Smooth muscle cell (in vitro differentiated cells): Measurements from ENCODE around the gene MEGF6. TPM values are rescaled to one million over a fixed set of nuclear protein-coding genes. Genes with fewer than 3 reads are reported as not detected.

Source experiments
- DNase-seq: peaks from one replicate; lab custom pipeline; 2025; ENCODE audit not compliant: unreplicated experiment; lab: John Stamatoyannopoulos, UW
- H2AFZ ChIP-seq: fragments of 200-600 bp; sonication (generic); 2 replicates; pipeline ENCODE4 v1.6.0; 2016; ENCODE audit warnings: antibody characterized with exemption, low read depth, mild to moderate bottlenecking
- H3F3A ChIP-seq: fragments of 200-600 bp; sonication (generic); 2 replicates; pipeline ENCODE4 v1.6.0; 2017; ENCODE audit warnings: antibody characterized with exemption, low read depth
- H3K27ac ChIP-seq: fragments of 200-600 bp; sonication (generic); 2 replicates; pipeline ENCODE4 v1.5.1; 2016; ENCODE audit warnings: low read depth, mild to moderate bottlenecking
- H3K27me3 ChIP-seq: fragments of 200-600 bp; sonication (generic); 2 replicates; pipeline ENCODE4 v1.6.1; 2016; ENCODE audit warnings: low read depth, mild to moderate bottlenecking
- H3K36me3 ChIP-seq: fragments of 200-600 bp; sonication (generic); 2 replicates; pipeline ENCODE4 v1.5.1; 2016; ENCODE audit warnings: low read depth
- H3K4me1 ChIP-seq: fragments of 200-600 bp; sonication (generic); 2 replicates; pipeline ENCODE4 v1.5.1; 2016; ENCODE audit warnings: low read depth
- H3K4me2 ChIP-seq: fragments of 200-600 bp; sonication (generic); 2 replicates; pipeline ENCODE4 v1.6.0; 2016; ENCODE audit warnings: mild to moderate bottlenecking
- H3K4me3 ChIP-seq: fragments of 200-600 bp; sonication (generic); 2 replicates; pipeline ENCODE4 v1.5.1; 2016; ENCODE audit warnings: mild to moderate bottlenecking
- H3K79me2 ChIP-seq: fragments of 200-600 bp; sonication (generic); 2 replicates; pipeline ENCODE4 v1.6.0; 2016; ENCODE audit warnings: low read depth, mild to moderate bottlenecking
- H3K9ac ChIP-seq: fragments of 200-600 bp; sonication (generic); 2 replicates; pipeline ENCODE4 v1.6.0; 2016; ENCODE audit warnings: low read depth
- H3K9me3 ChIP-seq: fragments of 200-600 bp; sonication (generic); replicated peaks from 2 replicates; pipeline ENCODE4 v1.5.1; 2016; ENCODE audit warnings: low read depth
- H4K20me1 ChIP-seq: fragments of 200-600 bp; sonication (generic); 2 replicates; pipeline ENCODE4 v1.6.0; 2016; ENCODE audit warnings: low read depth
- CTCF ChIP-seq: fragments of 200-600 bp; sonication (generic); IDR thresholded peaks from 2 replicates; pipeline ENCODE4 v1.5.1; 2017; ENCODE audit warnings: borderline replicate concordance, mild to moderate bottlenecking, antibody characterized with exemption; ENCODE audit not compliant: insufficient read depth, poor library complexity, severe bottlenecking
- WGBS: methylation state at CpG from one replicate; pipeline ENCODE4 v1.1.7; 2016; ENCODE audit warnings: low lambda C conversion rate; 5-methylcytosine and 5-hydroxymethylcytosine counted together
- polyA plus RNA-seq: library from polyadenylated mRNA; unstranded; fragments of >200 nt; fragmentation: Nextera tagmentation; extraction: Ambion mirVana; gene quantifications from 2 replicates; pipeline ENCODE4 v1.2.1, GENCODE V29; 2016
- total RNA-seq: library from RNA; depleted of rRNA; stranded (reverse); fragments of >200 nt; gene quantifications from 2 replicates; pipeline ENCODE4 v1.2.3, GENCODE V29; 2014

Gene MEGF6
- total and polyA plus RNA-seq, 2 experiments from 2014 or later: 6.5 to 12.8 TPM

- Histone ChIP-seq H3K4me2 (no peak overlapping the region), H3K36me3 (no peaks in the 10 kb centered on the region), H3K4me3 (no peak overlapping the region), H3K9ac (no peak overlapping the region), H2AFZ (no peak overlapping the region), H3K9me3 (no peaks in the 10 kb centered on the region), H3K79me2 (no peaks in the 10 kb centered on the region), H4K20me1 (no peaks in the 10 kb centered on the region), H3K4me1 (no peaks in the 10 kb centered on the region), H3K27ac (no peak overlapping the region), H3K27me3 (no peaks in the 10 kb centered on the region), H3F3A (no peaks in the 10 kb centered on the region)
- no peak for DNase-seq
- no peak for TF ChIP-seq CTCF
- WGBS: 92% methylated on average over 8 of the region's 8 CpGs
Observed at GRCh38 chr1:3441880-3442279, 169.4 kb downstream of the MEGF6 start.

- TF ChIP-seq CTCF: no peak
- H3K36me3 ChIP-seq: no peaks in the 10 kb centered on the region
Observed at GRCh38 chr1:3441410-3441847, 169.9 kb downstream of the MEGF6 start.

GRCh38 chr1:3440711-3441409 lies 170.4 kb downstream of the MEGF6 start:
- no peaks in the 10 kb centered on the region for H3K79me2 ChIP-seq
- no peak overlapping the region for H3K27ac ChIP-seq
- no peak overlapping the region for H2AFZ ChIP-seq
- H3F3A ChIP-seq: no peaks in the 10 kb centered on the region
- no peaks in the 10 kb centered on the region for H3K27me3 ChIP-seq
- H3K9ac ChIP-seq: no peak overlapping the region
- no peaks in the 10 kb centered on the region for H3K36me3 ChIP-seq
- no peak overlapping the region for H3K4me2 ChIP-seq
- no peak for DNase-seq
- H4K20me1 ChIP-seq: no peaks in the 10 kb centered on the region
- H3K9me3 ChIP-seq: no peaks in the 10 kb centered on the region
- H3K4me1 ChIP-seq: no peaks in the 10 kb centered on the region
- H3K4me3 ChIP-seq: no peak overlapping the region
- TF ChIP-seq CTCF: no peak
- 53% methylated on average over 20 of the region's 20 CpGs for WGBS

More at GRCh38 chr1:3441410-3441847, 169.9 kb downstream of the MEGF6 start:
- no peak overlapping the region for H3K27ac ChIP-seq
- no peak for DNase-seq
- H3F3A ChIP-seq: no peaks in the 10 kb centered on the region
- H3K4me2 ChIP-seq: no peak overlapping the region
- no peaks in the 10 kb centered on the region for H3K9me3 ChIP-seq
- no peaks in the 10 kb centered on the region for H4K20me1 ChIP-seq
- H3K4me3 ChIP-seq: no peak overlapping the region
- H3K79me2 ChIP-seq: no peaks in the 10 kb centered on the region
- H3K4me1 ChIP-seq: no peaks in the 10 kb centered on the region
- no peak overlapping the region for H2AFZ ChIP-seq
- WGBS: 77% methylated on average over 8 of the region's 8 CpGs
- H3K27me3 ChIP-seq: no peaks in the 10 kb centered on the region
- H3K9ac ChIP-seq: no peak overlapping the region

- H3K27me3 ChIP-seq: no peaks in the 10 kb centered on the region
Observed at GRCh38 chr1:3440300-3440681, 171.0 kb downstream of the MEGF6 start.

More at GRCh38 chr1:3440300-3440681, 171.0 kb downstream of the MEGF6 start:
- H3F3A ChIP-seq: no peaks in the 10 kb centered on the region
- H3K4me3 ChIP-seq: no peak overlapping the region
- no peak overlapping the region for H3K27ac ChIP-seq
- no peaks in the 10 kb centered on the region for H3K79me2 ChIP-seq
- H3K9ac ChIP-seq: no peak overlapping the region
- no peak for DNase-seq
- no peaks in the 10 kb centered on the region for H3K4me1 ChIP-seq
- WGBS: 84% methylated on average over 10 of the region's 10 CpGs
- no peaks in the 10 kb centered on the region for H4K20me1 ChIP-seq
- TF ChIP-seq CTCF: no peak
- no peak overlapping the region for H3K4me2 ChIP-seq
- no peak overlapping the region for H2AFZ ChIP-seq
- no peaks in the 10 kb centered on the region for H3K9me3 ChIP-seq
- no peaks in the 10 kb centered on the region for H3K36me3 ChIP-seq
